ENCODE data around the gene PFDN5. TPM values are rescaled to one million over a fixed set of nuclear protein-coding genes. Genes with fewer than 3 reads are reported as not detected.
"Not testable (repeated sequence)": the region's sequence is repeated elsewhere in the genome, so short reads cannot be mapped to it uniquely, and the experiment has no call there.

Gene PFDN5
- polyA plus RNA-seq, 3 donors, result 817 to 897 (median 885) TPM

- no peak for DNase-seq (ENCODE audit: low read depth in 3 of 3, low spot score in 2 of 3)
Observed at GRCh38 chr12:53325511-53326061, 30.2 kb downstream of the PFDN5 start.

GRCh38 chr12:53326460-53327185, 31.3 kb downstream of the PFDN5 start:
- DNase-seq (ENCODE audit: low read depth in 3 of 3, low spot score in 2 of 3), result no peak

- DNase-seq (ENCODE audit: low read depth in 3 of 3, low spot score in 2 of 3), result no peak
Observed at GRCh38 chr12:53327435-53328042, 32.2 kb downstream of the PFDN5 start.

- DNase-seq (ENCODE audit: low read depth in 3 of 3, low spot score in 2 of 3), result no peak
Observed at GRCh38 chr12:53328043-53328435, 32.7 kb downstream of the PFDN5 start.

- no peak for DNase-seq (ENCODE audit: low read depth in 3 of 3, low spot score in 2 of 3)
Observed at GRCh38 chr12:53330671-53331070, 35.3 kb downstream of the PFDN5 start.

- not testable (repeated sequence) for DNase-seq (ENCODE audit: low read depth in 3 of 3, low spot score in 2 of 3)
Observed at GRCh38 chr12:53332339-53332738, 37.0 kb downstream of the PFDN5 start.

GRCh38 chr12:53332744-53333143, 37.4 kb downstream of the PFDN5 start:
- no peak for DNase-seq (ENCODE audit: low read depth in 3 of 3, low spot score in 2 of 3)

- DNase-seq (ENCODE audit: low read depth in 3 of 3, low spot score in 2 of 3), result no peak
Observed at GRCh38 chr12:53333289-53333688, 37.9 kb downstream of the PFDN5 start.

- no peak for DNase-seq (ENCODE audit: low read depth in 3 of 3, low spot score in 2 of 3)
Observed at GRCh38 chr12:53333845-53334244, 38.5 kb downstream of the PFDN5 start.

GRCh38 chr12:53334822-53335221, 39.5 kb downstream of the PFDN5 start:
- DNase-seq (ENCODE audit: low read depth in 3 of 3, low spot score in 2 of 3), result no peak

GRCh38 chr12:53336181-53336681, 40.9 kb downstream of the PFDN5 start, which contains the start of gene SP7:
Gene SP7, minus strand, starts transcription at chr12:53336354. Its CDS starts 708 bp downstream, at chr12:53335646.
- DNase-seq (ENCODE audit: low read depth in 3 of 3, low spot score in 2 of 3), result no peak

GRCh38 chr12:53338017-53338416, 42.7 kb downstream of the PFDN5 start:
- DNase-seq (ENCODE audit: low read depth in 3 of 3, low spot score in 2 of 3), result no peak

GRCh38 chr12:53338916-53339315, 43.6 kb downstream of the PFDN5 start:
- DNase-seq (ENCODE audit: low read depth in 3 of 3, low spot score in 2 of 3), result no peak

GRCh38 chr12:53340398-53340797, 45.1 kb downstream of the PFDN5 start:
- no peak for DNase-seq (ENCODE audit: low read depth in 3 of 3, low spot score in 2 of 3)

- no peak for DNase-seq (ENCODE audit: low read depth in 3 of 3, low spot score in 2 of 3)
Observed at GRCh38 chr12:53343449-53343848, 48.1 kb downstream of the PFDN5 start.

GRCh38 chr12:53343969-53344368, 48.6 kb downstream of the PFDN5 start:
- no peak for DNase-seq (ENCODE audit: low read depth in 3 of 3, low spot score in 2 of 3)

- DNase-seq (ENCODE audit: low read depth in 3 of 3, low spot score in 2 of 3), result no peak
Observed at GRCh38 chr12:53344487-53344823, 49.1 kb downstream of the PFDN5 start.

GRCh38 chr12:53344824-53345485, 49.6 kb downstream of the PFDN5 start:
- DNase-seq (ENCODE audit: low read depth in 3 of 3, low spot score in 2 of 3), result peak in 1 of 3 donors; percentile 80

- DNase-seq (ENCODE audit: low read depth in 3 of 3, low spot score in 2 of 3), result no peak
Observed at GRCh38 chr12:53345486-53346188, 50.3 kb downstream of the PFDN5 start.

- DNase-seq (ENCODE audit: low read depth in 3 of 3, low spot score in 2 of 3), result no peak
Observed at GRCh38 chr12:53346491-53346890, 51.1 kb downstream of the PFDN5 start.

- no peak for DNase-seq (ENCODE audit: low read depth in 3 of 3, low spot score in 2 of 3)
Observed at GRCh38 chr12:53347905-53348304, 52.6 kb downstream of the PFDN5 start.

Data from right renal cortex interstitium (tissue), 3 donors.